Measurements from ENCODE around the gene MSH6.

The MSH6 gene

GRCh38 chr2:47784352-47784851, 1.5 kb downstream of the MSH6 start:
- no peak for DNase-seq

GRCh38 chr2:47785986-47786385, 3.0 kb downstream of the MSH6 start:
- no peak for DNase-seq

- no peak for DNase-seq
Measured at GRCh38 chr2:47796090-47796697, 13.2 kb downstream of the MSH6 start.

GRCh38 chr2:47798631-47799030, 15.7 kb downstream of the MSH6 start:
- no peak for DNase-seq

GRCh38 chr2:47799031-47799609, 16.2 kb downstream of the MSH6 start:
- no peak for DNase-seq

GRCh38 chr2:47801118-47801517, 18.2 kb downstream of the MSH6 start:
- DNase-seq = no peak

GRCh38 chr2:47803363-47803762, 20.4 kb downstream of the MSH6 start:
- DNase-seq = no peak

GRCh38 chr2:47803770-47804169, 20.8 kb downstream of the MSH6 start:
- DNase-seq = no peak

- DNase-seq = no peak
Measured at GRCh38 chr2:47805850-47806249, 22.9 kb downstream of the MSH6 start.

- DNase-seq = no peak
Measured at GRCh38 chr2:47808614-47809013, 25.7 kb downstream of the MSH6 start.

- DNase-seq = no peak
Measured at GRCh38 chr2:47809903-47810302, 27.0 kb downstream of the MSH6 start.

- DNase-seq = no peak
Measured at GRCh38 chr2:47810850-47811249, 27.9 kb downstream of the MSH6 start.

GRCh38 chr2:47811668-47812067, 28.7 kb downstream of the MSH6 start:
- no peak for DNase-seq

- no peak for DNase-seq
Measured at GRCh38 chr2:47815764-47816163, 32.8 kb downstream of the MSH6 start.

GRCh38 chr2:47818777-47819176, 35.8 kb downstream of the MSH6 start:
- no peak for DNase-seq

GRCh38 chr2:47819834-47820233, 36.9 kb downstream of the MSH6 start:
- DNase-seq = no peak

- no peak for DNase-seq
Measured at GRCh38 chr2:47822518-47822917, 39.6 kb downstream of the MSH6 start.

- peak; percentile 7 for DNase-seq
Measured at GRCh38 chr2:47833516-47833968, 50.6 kb downstream of the MSH6 start.

- DNase-seq = no peak
Measured at GRCh38 chr2:47838249-47838648, 55.3 kb downstream of the MSH6 start.

- no peak for DNase-seq
Measured at GRCh38 chr2:47838686-47839085, 55.7 kb downstream of the MSH6 start.

- no peak for DNase-seq
Measured at GRCh38 chr2:47842846-47843245, 59.9 kb downstream of the MSH6 start.

- DNase-seq = no peak
Measured at GRCh38 chr2:47843407-47843806, 60.5 kb downstream of the MSH6 start.

- no peak for DNase-seq
Measured at GRCh38 chr2:47844162-47844561, 61.2 kb downstream of the MSH6 start.

- no peak for DNase-seq
Measured at GRCh38 chr2:47849368-47849767, 66.4 kb downstream of the MSH6 start.

- no peak for DNase-seq
Measured at GRCh38 chr2:47850198-47850597, 67.3 kb downstream of the MSH6 start.
